Uterus (tissue), 2 donors: ENCODE results near the gene RBM38.

Experiments used
- CTCF ChIP-seq, 4 experiments: fragments of 200-600 bp in 2 of 4; fragments of 450-650 bp in 2 of 4; sonication (generic) in 2 of 4; IDR thresholded peaks; one replicate each; pipeline ENCODE4 v1.5.1; 2016 to 2019; ENCODE audit warnings: antibody characterized with exemption in 4 of 4, mild to moderate bottlenecking in 2 of 4, moderate library complexity in 1 of 4
- POLR2A ChIP-seq, 2 donors: fragments of 450-650 bp; IDR thresholded peaks; one replicate each; pipeline ENCODE4 v1.6.1; 2016; ENCODE audit warnings: antibody characterized with exemption in 2 of 2, mild to moderate bottlenecking in 1 of 2, moderate library complexity in 1 of 2

DNA sequence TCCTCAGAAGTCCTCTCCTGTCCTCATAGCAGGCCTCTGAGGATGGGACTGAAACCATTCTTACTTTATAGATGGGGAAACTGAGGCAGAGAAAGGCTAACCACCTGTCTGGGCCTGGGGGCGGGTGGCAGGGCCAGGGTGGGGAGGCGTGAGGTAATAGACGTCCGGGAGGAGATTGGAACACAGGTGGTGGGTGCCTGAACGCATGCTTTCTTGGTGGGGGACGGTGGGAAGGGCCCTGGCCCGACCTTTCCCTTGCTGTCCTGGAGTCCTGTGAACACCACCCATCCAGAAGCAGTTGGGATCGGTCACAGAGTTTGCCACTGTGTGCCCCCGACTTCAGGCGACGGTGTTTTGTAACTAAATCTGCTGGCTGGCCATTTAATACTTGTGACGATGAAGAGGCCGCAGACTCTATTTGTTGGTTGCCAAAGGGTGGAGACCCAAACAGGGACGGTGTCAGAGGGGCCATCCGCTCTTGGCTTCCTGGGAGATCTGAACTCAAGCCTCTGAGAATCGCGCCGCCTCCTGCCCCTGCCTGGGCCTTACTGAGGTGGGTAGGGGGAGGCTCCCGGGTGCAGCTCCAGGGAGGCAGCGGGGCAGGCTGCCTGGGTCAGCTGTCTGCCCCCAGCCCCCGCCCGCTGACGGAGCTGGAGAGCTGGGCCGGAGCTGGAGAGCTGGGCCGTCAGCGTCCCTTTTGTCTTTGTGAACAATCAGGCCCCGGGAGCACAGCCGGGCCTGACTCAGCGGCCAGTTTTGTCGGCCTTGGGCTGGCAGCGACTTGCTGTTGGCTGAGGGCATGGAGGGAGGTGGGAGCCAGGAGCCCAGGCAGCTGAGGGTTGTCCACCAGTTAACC lies 4.1 kb downstream of the RBM38 start:
- no peak for TF ChIP-seq CTCF (IDR thresholded peaks at IDR 0.05)
- TF ChIP-seq POLR2A (IDR thresholded peaks at IDR 0.05): peak in 1 of 2 donors; percentile 23
